ENCODE results near the gene TASP1.

GRCh38 chr20:13428684-13429083 lies 210.0 kb downstream of the TASP1 start:
- TF ChIP-seq CTCF (IDR thresholded peaks at IDR 0.05 in 4 of 5, conservative IDR thresholded peaks at IDR 0.05 in 1 of 5) (no peak), POLR2A (IDR thresholded peaks at IDR 0.05) (no peak)

Data from gastrocnemius medialis (tissue), 4 donors.